ENCODE results near the gene CNTN1. TPM values are rescaled to one million over a fixed set of nuclear protein-coding genes. Genes with fewer than 3 reads are reported as not detected.

The CNTN1 gene
- total and polyA plus RNA-seq, 8 donors, result 2.7 to 63.5 (median 45.8) TPM

DNA sequence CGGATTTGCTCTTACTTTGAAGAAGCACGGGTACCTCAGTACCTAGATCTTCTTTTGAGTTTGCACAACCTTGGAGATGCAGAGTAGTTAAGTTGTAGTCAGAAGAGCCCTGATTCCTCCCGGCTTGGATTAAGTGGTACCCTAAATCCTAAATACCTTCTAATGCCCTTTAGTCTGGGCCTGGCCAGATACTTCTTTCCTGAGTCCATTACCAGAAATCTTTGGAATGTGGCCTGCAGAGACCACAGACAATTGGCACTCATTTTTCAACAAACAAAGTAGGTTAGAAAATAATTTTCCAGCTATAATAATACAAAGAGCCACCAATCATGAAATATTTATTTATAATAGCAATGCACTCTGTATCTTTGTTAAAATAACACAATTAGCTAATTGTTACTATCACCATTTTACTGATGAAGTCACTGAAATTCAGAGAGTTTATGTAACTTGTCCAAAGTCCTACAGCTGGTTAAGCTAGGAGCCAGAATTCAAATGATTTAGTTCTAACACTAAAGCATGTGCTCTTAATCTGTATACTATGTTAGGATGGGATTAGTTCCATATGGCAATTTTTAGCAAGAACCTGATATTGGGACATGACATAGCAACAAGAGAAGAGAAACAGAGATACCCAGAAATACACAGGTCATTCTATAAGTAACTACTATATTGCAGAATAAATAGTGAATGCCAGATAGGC, 363.8 kb downstream of the CNTN1 start:
- ATAC-seq, result no peak
- Histone ChIP-seq H3K27me3 (no peaks in the 10 kb centered on the region), H3K4me1 (no peaks in the 10 kb centered on the region), H3K4me3 (no peak overlapping the region), H3K36me3 (no peaks in the 10 kb centered on the region), H3K9me3 (no peaks in the 10 kb centered on the region), H3K27ac (no peak overlapping the region)
- TF ChIP-seq, protein P1, sequence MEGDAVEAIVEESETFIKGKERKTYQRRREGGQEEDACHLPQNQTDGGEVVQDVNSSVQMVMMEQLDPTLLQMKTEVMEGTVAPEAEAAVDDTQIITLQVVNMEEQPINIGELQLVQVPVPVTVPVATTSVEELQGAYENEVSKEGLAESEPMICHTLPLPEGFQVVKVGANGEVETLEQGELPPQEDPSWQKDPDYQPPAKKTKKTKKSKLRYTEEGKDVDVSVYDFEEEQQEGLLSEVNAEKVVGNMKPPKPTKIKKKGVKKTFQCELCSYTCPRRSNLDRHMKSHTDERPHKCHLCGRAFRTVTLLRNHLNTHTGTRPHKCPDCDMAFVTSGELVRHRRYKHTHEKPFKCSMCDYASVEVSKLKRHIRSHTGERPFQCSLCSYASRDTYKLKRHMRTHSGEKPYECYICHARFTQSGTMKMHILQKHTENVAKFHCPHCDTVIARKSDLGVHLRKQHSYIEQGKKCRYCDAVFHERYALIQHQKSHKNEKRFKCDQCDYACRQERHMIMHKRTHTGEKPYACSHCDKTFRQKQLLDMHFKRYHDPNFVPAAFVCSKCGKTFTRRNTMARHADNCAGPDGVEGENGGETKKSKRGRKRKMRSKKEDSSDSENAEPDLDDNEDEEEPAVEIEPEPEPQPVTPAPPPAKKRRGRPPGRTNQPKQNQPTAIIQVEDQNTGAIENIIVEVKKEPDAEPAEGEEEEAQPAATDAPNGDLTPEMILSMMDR (IDR thresholded peaks at IDR 0.05), result no peak
- no peak for DNase-seq
- intact Hi-C loops (cut with DNase I), result no loop called here

DNA sequence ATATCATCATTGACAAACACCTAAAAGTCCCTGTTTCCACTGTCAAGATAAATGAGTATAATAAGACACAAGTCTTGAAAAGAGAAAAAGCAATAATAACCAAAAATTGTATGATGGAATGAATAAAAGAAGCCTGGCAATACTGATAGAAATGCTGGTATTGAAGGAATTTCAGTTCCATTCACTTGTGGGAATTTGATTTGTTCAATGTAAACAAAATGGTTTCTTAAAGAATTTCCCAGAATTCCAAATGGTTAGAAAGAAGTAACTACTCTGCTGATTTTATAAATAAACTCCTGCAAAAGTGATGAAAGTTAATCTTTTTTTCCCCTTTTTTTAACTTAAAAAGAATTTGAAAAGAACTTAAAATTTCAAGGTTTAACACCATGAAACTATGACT, 366.0 kb downstream of the CNTN1 start:
- Histone ChIP-seq H3K27me3 (no peaks in the 10 kb centered on the region), H3K36me3 (no peaks in the 10 kb centered on the region), H3K4me3 (no peak overlapping the region), H3K9me3 (no peaks in the 10 kb centered on the region), H3K4me1 (no peaks in the 10 kb centered on the region), H3K27ac (no peak overlapping the region)
- DNase-seq, result no peak
- ATAC-seq, result no peak
- intact Hi-C loops (cut with DNase I), result no loop called here
- TF ChIP-seq, protein P1 (IDR thresholded peaks at IDR 0.05), result no peak

DNA sequence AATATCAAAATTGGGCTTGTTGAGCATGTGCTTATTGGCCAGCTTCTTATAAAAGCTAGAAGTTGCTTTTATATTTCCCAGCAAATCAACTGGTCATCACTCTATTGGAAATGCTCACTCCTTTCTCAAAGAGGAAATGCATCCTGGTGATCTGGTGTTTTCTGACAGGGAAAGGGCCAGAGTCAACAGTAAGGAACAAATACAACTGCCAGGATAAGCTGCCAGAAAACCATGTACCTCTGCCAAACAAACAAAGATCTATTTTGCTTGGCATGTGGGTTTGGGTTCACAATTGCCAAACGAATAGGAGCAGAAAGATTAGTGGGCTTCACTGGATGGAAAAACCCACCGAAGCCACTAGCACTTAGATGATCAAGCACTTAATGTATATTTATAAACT, 369.0 kb downstream of the CNTN1 start:
- intact Hi-C loops (cut with DNase I), result no loop called here
- ATAC-seq, result no peak
- no peak for DNase-seq
- H3K4me3 ChIP-seq, result no peak overlapping the region
- H3K4me1 ChIP-seq, result no peaks in the 10 kb centered on the region
- H3K36me3 ChIP-seq, result no peaks in the 10 kb centered on the region
- no peak overlapping the region for H3K27ac ChIP-seq
- TF ChIP-seq, protein P1 (IDR thresholded peaks at IDR 0.05), result no peak
- H3K9me3 ChIP-seq, result peaks cover 0 to 2% of the 10 kb centered on the region in 2 donors
- no peaks in the 10 kb centered on the region for H3K27me3 ChIP-seq

DNA sequence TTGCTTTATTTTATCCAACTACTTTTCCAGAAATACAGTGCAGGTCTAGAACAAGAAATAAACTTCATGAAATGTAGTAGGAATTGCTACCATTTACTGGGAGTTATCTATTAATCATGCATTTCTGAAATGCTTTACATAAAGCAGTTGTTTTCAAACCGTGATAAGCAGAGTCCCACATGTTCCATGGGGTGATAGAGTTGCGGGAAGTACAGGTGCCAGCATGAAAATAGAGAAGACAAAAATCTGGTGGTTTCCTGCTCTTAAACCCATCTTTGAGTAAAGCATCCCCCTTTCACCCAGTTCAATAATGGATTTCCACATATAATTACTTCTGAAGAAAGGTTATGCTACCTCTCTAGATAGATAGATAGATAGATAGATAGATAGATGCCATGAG, 372.2 kb downstream of the CNTN1 start:
- DNase-seq (no peak), ATAC-seq (no peak)
- Histone ChIP-seq H3K4me1 (no peaks in the 10 kb centered on the region), H3K4me3 (no peak overlapping the region), H3K36me3 (no peaks in the 10 kb centered on the region), H3K27ac (no peak overlapping the region), H3K9me3 (peaks cover 0 to 2% of the 10 kb centered on the region in 2 donors), H3K27me3 (no peaks in the 10 kb centered on the region)
- TF ChIP-seq, protein P1 (IDR thresholded peaks at IDR 0.05), result no peak
- intact Hi-C loops (cut with DNase I), result no loop called here

DNA sequence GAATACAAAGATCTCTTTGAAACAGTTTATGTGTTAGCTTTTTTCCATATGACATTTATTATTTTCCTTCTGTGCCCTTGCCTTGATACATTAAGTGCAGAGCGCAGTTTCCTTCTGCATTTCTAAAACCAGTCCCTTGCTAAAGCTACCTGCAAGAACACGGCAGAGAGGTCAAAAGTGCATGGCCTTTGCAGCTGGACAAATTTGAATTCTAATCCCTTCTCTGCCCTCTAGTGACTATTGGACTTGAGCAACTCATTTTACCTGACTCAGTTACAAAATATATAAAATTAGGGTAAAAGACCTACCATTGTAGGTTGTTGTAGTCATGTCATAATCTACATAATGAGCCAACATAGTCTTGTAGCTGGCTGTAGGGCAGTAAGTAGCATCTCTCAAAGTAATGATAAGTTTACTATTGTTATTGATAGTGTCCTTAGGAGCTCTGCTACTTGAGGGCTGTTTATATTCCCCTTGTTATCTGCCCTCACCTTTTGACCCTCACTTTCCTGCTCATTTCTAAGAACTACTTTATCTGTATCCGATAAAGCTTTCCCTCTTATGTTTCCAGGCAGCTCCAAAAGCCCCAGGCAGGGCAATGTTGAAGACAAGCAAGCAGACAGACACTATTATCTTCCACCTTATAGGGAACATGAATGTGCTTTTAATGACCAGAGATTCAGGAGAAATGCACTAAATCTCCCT, 375.9 kb downstream of the CNTN1 start:
- TF ChIP-seq, protein P1 (IDR thresholded peaks at IDR 0.05), result no peak
- Histone ChIP-seq H3K4me3 (no peak overlapping the region), H3K4me1 (no peaks in the 10 kb centered on the region), H3K9me3 (peaks cover 0 to 2% of the 10 kb centered on the region in 2 donors), H3K36me3 (no peaks in the 10 kb centered on the region), H3K27me3 (no peaks in the 10 kb centered on the region), H3K27ac (no peak overlapping the region)
- DNase-seq (no peak), ATAC-seq (no peak)
- intact Hi-C loops (cut with DNase I), result no loop called here
